C4-2B (cell line): ENCODE results near the gene AKAP3.
A peak's percentile ranks its signal among the peaks of the same experiment; 100 is the strongest.

Experiments
- H3K27ac ChIP-seq: fragments of 450-650 bp; 2 replicates; pipeline ENCODE4 v1.5.1; 2017
- ZFX ChIP-seq: fragments of 450-650 bp; IDR thresholded peaks from 2 replicates; pipeline ENCODE4 v1.6.1; 2017
- TF ChIP-seq, protein P1 (sequence below): fragments of 450-650 bp; conservative IDR thresholded peaks from 2 replicates; pipeline ENCODE4 v1.5.1; 2017; ENCODE audit warnings: mild to moderate bottlenecking

AKAP3 gene

GRCh38 chr12:4587108-4587507, 61.7 kb downstream of the AKAP3 start:
- TF ChIP-seq ZFX, result no peak
- H3K27ac ChIP-seq, result no peak overlapping the region

DNA sequence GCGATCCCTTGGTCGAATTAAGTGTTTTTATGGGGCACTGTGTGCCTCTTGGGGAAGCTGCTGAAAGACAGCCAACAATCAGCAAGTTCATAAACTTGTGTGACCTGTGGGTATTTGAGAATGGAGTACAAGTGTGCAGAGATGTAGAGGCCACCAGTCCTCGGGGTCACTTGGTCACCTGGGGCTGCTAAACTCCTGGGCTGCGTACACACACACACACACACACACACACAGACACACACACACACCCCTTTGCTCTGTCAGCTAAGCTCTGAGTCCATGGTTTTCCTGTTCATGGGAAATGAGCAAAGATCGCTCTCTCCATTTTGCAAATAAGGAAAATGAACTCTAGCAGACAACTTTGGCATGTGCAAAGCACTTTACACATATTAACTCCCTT, 62.4 kb downstream of the AKAP3 start:
- no peak for TF ChIP-seq ZFX
- TF ChIP-seq, protein P1, sequence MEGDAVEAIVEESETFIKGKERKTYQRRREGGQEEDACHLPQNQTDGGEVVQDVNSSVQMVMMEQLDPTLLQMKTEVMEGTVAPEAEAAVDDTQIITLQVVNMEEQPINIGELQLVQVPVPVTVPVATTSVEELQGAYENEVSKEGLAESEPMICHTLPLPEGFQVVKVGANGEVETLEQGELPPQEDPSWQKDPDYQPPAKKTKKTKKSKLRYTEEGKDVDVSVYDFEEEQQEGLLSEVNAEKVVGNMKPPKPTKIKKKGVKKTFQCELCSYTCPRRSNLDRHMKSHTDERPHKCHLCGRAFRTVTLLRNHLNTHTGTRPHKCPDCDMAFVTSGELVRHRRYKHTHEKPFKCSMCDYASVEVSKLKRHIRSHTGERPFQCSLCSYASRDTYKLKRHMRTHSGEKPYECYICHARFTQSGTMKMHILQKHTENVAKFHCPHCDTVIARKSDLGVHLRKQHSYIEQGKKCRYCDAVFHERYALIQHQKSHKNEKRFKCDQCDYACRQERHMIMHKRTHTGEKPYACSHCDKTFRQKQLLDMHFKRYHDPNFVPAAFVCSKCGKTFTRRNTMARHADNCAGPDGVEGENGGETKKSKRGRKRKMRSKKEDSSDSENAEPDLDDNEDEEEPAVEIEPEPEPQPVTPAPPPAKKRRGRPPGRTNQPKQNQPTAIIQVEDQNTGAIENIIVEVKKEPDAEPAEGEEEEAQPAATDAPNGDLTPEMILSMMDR, result no peak
- no peak overlapping the region for H3K27ac ChIP-seq

GRCh38 chr12:4584896-4585295, 64.0 kb downstream of the AKAP3 start:
- H3K27ac ChIP-seq, result no peak overlapping the region
- TF ChIP-seq, protein P1, result no peak
- no peak for TF ChIP-seq ZFX

- TF ChIP-seq, protein P1, result no peak
- no peak for TF ChIP-seq ZFX
These were observed 64.6 kb downstream of the AKAP3 start for GRCh38 chr12:4584281-4584680.

DNA sequence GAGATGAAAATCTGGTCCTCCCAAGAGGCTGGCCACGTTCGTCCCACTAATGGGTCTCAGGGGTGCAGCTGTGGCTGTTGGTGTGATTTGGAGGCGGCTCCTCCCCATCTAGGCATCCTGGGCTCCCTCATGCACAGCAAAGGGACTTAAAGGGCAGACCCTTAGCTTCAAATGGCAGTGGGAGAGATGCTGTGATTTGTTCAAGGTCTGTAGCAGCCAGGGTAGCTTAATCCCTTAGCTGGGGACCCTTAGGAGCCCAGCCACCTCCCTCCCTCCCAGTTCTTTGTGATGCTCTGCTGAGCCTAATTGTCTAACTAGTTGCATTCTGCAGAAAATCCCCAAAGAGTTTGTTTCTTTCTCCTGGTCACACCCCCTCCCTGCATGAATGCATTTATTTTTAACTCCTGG, 68.6 kb downstream of the AKAP3 start:
- TF ChIP-seq, protein P1, result no peak
- no peak for TF ChIP-seq ZFX
- no peak overlapping the region for H3K27ac ChIP-seq

More at GRCh38 chr12:4584281-4584680, 64.6 kb downstream of the AKAP3 start:
- H3K27ac ChIP-seq, result no peak overlapping the region

DNA sequence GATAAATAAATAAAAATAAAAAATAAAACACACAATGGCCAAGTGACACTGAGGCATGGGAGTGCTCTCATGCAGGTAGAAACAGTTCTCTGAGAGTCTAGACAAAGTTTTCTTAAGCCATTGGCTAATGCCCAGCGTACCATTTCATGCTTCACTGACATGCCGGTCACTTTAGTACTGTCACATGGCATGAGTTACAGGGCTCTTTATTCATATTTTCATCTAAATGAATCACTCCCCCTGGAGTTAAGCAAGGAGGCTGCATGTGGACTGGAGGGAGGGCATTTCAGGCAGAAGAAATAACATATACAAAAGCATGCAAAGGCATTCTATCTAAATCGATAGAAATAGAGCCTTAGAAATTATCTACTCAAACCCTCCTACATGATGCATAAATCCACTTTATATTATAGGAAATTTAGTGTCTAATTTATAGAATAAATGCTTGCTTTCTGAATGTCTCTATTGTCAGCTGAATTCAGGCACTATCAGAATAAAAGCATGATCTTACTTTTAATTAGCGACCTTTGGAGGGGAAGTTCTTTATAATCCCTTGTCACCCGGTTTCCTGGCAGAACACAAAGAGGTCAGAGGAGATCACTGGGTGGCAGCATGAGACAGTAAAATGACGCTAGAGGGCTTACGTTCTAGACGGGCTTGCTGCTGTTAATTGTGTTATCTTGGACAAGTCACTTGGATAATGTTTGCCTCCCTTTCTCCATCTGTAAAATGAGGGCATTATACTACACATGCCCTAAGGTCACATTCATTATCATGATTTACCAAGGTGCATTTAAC, 69.3 kb downstream of the AKAP3 start:
- no peak overlapping the region for H3K27ac ChIP-seq
- TF ChIP-seq, protein P1, result peak; percentile 61
- no peak for TF ChIP-seq ZFX

GRCh38 chr12:4572680-4573079, 76.2 kb downstream of the AKAP3 start:
- H3K27ac ChIP-seq, result no peak overlapping the region
- no peak for TF ChIP-seq ZFX
- TF ChIP-seq, protein P1, result no peak

- TF ChIP-seq ZFX, result no peak
- no peak overlapping the region for H3K27ac ChIP-seq
These were observed 79.6 kb downstream of the AKAP3 start for GRCh38 chr12:4569261-4569660.
